HepG2 (cell line): ENCODE data around the gene CSNK1G1. TPM values are rescaled to one million over a fixed set of nuclear protein-coding genes. Genes with fewer than 3 reads are reported as not detected.

Experiments used
- ATAC-seq: fragments of 200-7000 bp; cut with Tn5 transposase; 3 replicates; pipeline ENCODE4 v1.9.1; 2020; ENCODE audit warnings: mild to moderate bottlenecking, moderate library complexity
- BruUV-seq: library from RNA; stranded (reverse); fragments of 400-500 nt; replicated peaks from 2 replicates; lab custom pipeline; 2021; lab: Mats Ljungman, UMichigan
- CTCF ChIA-PET: fragments of 300-600 bp; formaldehyde crosslinking; extraction: SDS; loops from one replicate; lab custom pipeline; 2021; ENCODE audit warnings: low total read pairs, inconsistent platforms, low intra/inter-chr PET ratio; lab: Yijun Ruan, JAX
- POLR2A ChIA-PET: fragments of 350-600 bp; sonication (Branson Sonifier 250); formaldehyde crosslinking; loops from one replicate; lab custom pipeline; 2020; ENCODE audit warnings: antibody characterized with exemption, inconsistent platforms; lab: Yijun Ruan, JAX
- DNase-seq: peaks from one replicate; pipeline ENCODE4 v3.0.0-alpha.2; 2015; ENCODE audit warnings: low spot score
- FAIRE-seq: peaks from 3 replicates; lab custom pipeline; 2011; peaks lifted over from hg19 to GRCh38; lab: Jason Lieb, UNC
- H2AFZ ChIP-seq: one replicate; pipeline ENCODE4 v1.6.1; 2011; ENCODE audit warnings: low read length, inconsistent platforms
- H3K27ac ChIP-seq: fragments of 300-600 bp; 3 replicates; pipeline ENCODE4 v1.8.0; 2011; ENCODE audit warnings: mixed run types, mild to moderate bottlenecking, mixed read lengths, low read length, inconsistent platforms; ENCODE audit not compliant: insufficient read depth; ENCODE audit errors: extremely low read length
- H3K27me3 ChIP-seq, 2 experiments: fragments of 200-600 bp in 1 of 2; 2 replicates in 1 of 2; 3 replicates in 1 of 2; pipeline versions ENCODE4 v1.6.0 to v1.8.0; 2011; ENCODE audit warnings: low read length in 2 of 2, mild to moderate bottlenecking in 2 of 2, moderate library complexity in 2 of 2, inconsistent platforms in 1 of 2; ENCODE audit not compliant: insufficient read depth in 2 of 2, control insufficient read depth in 1 of 2
- H3K36me3 ChIP-seq, 2 experiments: fragments of 200-600 bp in 1 of 2; replicated peaks in 1 of 2; 2 replicates in 1 of 2; 3 replicates in 1 of 2; pipeline versions ENCODE4 v1.5.1 to v1.8.0; 2011; ENCODE audit warnings: low read length in 2 of 2, inconsistent platforms in 1 of 2; ENCODE audit not compliant: insufficient read depth in 2 of 2, control insufficient read depth in 1 of 2
- H3K4me1 ChIP-seq: 2 replicates; pipeline ENCODE4 v1.5.1; 2012; ENCODE audit warnings: low read length, inconsistent platforms; ENCODE audit not compliant: insufficient read depth
- H3K4me2 ChIP-seq: 2 replicates; pipeline ENCODE4 v1.6.0; 2011; ENCODE audit warnings: low read depth, low read length, inconsistent platforms
- H3K4me3 ChIP-seq, 3 experiments: fragments of 200-600 bp in 1 of 3; sonication (generic), shearing (Covaris generic) in 1 of 3; replicated peaks in 1 of 3; 2 replicates each; pipeline ENCODE4 v1.5.1; 2011 to 2016; ENCODE audit warnings: low read length in 3 of 3, inconsistent platforms in 2 of 3, low read depth in 2 of 3, mild to moderate bottlenecking in 2 of 3, control low read depth in 1 of 3, mixed read lengths in 1 of 3; ENCODE audit not compliant: insufficient read depth in 1 of 3
- H3K79me2 ChIP-seq: one replicate; pipeline ENCODE4 v1.6.1; 2011; ENCODE audit warnings: low read length, inconsistent platforms; ENCODE audit not compliant: insufficient read depth
- H3K9ac ChIP-seq: 2 replicates; pipeline ENCODE4 v1.6.0; 2011; ENCODE audit warnings: mild to moderate bottlenecking, low read depth, low read length, inconsistent platforms; ENCODE audit not compliant: insufficient read depth
- H3K9me3 ChIP-seq: 2 replicates; pipeline ENCODE4 v1.5.1; 2012; ENCODE audit warnings: mild to moderate bottlenecking, low read length
- H4K20me1 ChIP-seq: 2 replicates; pipeline ENCODE4 v1.6.0; 2011; ENCODE audit warnings: inconsistent platforms, mild to moderate bottlenecking, low read length, moderate library complexity; ENCODE audit not compliant: insufficient read depth
- CC2D1A ChIP-seq: sonication (generic); formaldehyde crosslinking; IDR thresholded peaks from 2 replicates; pipeline ENCODE4 v1.8.1; 2023; ENCODE audit warnings: mild to moderate bottlenecking, missing genetic modification reagents
- GATA4 ChIP-seq: sonication (generic); IDR thresholded peaks from 2 replicates; pipeline ENCODE4 v1.6.1; 2016; ENCODE audit warnings: antibody characterized with exemption, low read depth, borderline replicate concordance
- HOXA5 ChIP-seq: sonication (generic); formaldehyde crosslinking; IDR thresholded peaks from 2 replicates; pipeline ENCODE4 v1.4.0; 2020; ENCODE audit warnings: missing genetic modification reagents
- KLF9 ChIP-seq: IDR thresholded peaks from 2 replicates; pipeline ENCODE4 v1.6.1; 2016; ENCODE audit warnings: low read depth
- NONO ChIP-seq, 2 experiments: fragments of 450-650 bp in 1 of 2; sonication (generic) in 1 of 2; formaldehyde crosslinking in 1 of 2; IDR thresholded peaks in 1 of 2; conservative IDR thresholded peaks in 1 of 2; 2 replicates each; pipeline versions ENCODE4 v1.6.1 to v1.8.0; 2017 to 2022; ENCODE audit warnings: mild to moderate bottlenecking in 1 of 2, missing genetic modification reagents in 1 of 2, moderate library complexity in 1 of 2
- SMAD1 ChIP-seq: sonication (generic); formaldehyde crosslinking; IDR thresholded peaks from 2 replicates; pipeline ENCODE4 v1.4.0; 2020; ENCODE audit warnings: missing genetic modification reagents, low read depth, mild to moderate bottlenecking, borderline replicate concordance
- ZBTB1 ChIP-seq: sonication (generic); formaldehyde crosslinking; IDR thresholded peaks from 2 replicates; pipeline ENCODE4 v1.4.0; 2020; ENCODE audit warnings: missing genetic modification reagents, borderline replicate concordance
- ZBTB42 ChIP-seq: sonication (generic); formaldehyde crosslinking; IDR thresholded peaks from 2 replicates; pipeline ENCODE4 v1.5.0; 2020; ENCODE audit warnings: mild to moderate bottlenecking, missing genetic modification reagents
- ZNF484 ChIP-seq: sonication (generic); formaldehyde crosslinking; IDR thresholded peaks from 2 replicates; pipeline ENCODE4 v1.5.1; 2020; ENCODE audit warnings: mild to moderate bottlenecking, low read depth, missing genetic modification reagents, borderline replicate concordance
- ZNF570 ChIP-seq: sonication (generic); formaldehyde crosslinking; IDR thresholded peaks from 2 replicates; pipeline ENCODE4 v1.4.0; 2020; ENCODE audit warnings: mild to moderate bottlenecking, missing genetic modification reagents, borderline replicate concordance
- ZNF589 ChIP-seq: sonication (generic); formaldehyde crosslinking; conservative IDR thresholded peaks from 2 replicates; pipeline ENCODE4 v1.8.0; 2022; ENCODE audit warnings: mild to moderate bottlenecking, moderate library complexity, missing genetic modification reagents
- ZNF724P ChIP-seq: sonication (generic); formaldehyde crosslinking; IDR thresholded peaks from 2 replicates; pipeline ENCODE4 v1.8.0; 2022; ENCODE audit warnings: missing genetic modification reagents, borderline replicate concordance
- ZNF883 ChIP-seq: sonication (generic); formaldehyde crosslinking; IDR thresholded peaks from 2 replicates; pipeline ENCODE4 v1.5.1; 2020; ENCODE audit warnings: mild to moderate bottlenecking, missing genetic modification reagents; ENCODE audit errors: not compliant biosample characterization
- WGBS: methylation state at CpG from one replicate; pipeline ENCODE4 v1.1.6; 2017; ENCODE audit warnings: low lambda C conversion rate; 5-methylcytosine and 5-hydroxymethylcytosine counted together
- in situ Hi-C: cut with HindIII; loops from 2 replicates; pipeline ENCODE4 v1.10.0; 2017; ENCODE audit warnings: low pct_unique_long_range_greater_than_20kb; ENCODE audit not compliant: extremely low pct_ligation_motif_present
- intact Hi-C: fragments of 100-400 bp; cut with micrococcal nuclease; formaldehyde crosslinking; loops from one replicate; pipeline ENCODE4 v1.10.0; 2022; ENCODE audit not compliant: unreplicated experiment
- polyA plus RNA-seq, 8 experiments: library from polyadenylated mRNA; depleted of rRNA in 3 of 8; stranded (reverse) in 7 of 8; unstranded in 1 of 8; fragments of >200 nt; fragmentation: Illumina TruSeq in 4 of 8; extraction: Trizol in 4 of 8; gene quantifications; 2 replicates each; pipeline versions ENCODE4 v1.2.1 to v1.2.3, GENCODE V29; 2011 to 2016; ENCODE audit warnings: low read depth in 4 of 8, missing spikeins in 1 of 8, mixed read lengths in 1 of 8; ENCODE audit not compliant: insufficient read depth in 1 of 8
- total RNA-seq, 5 experiments: library from RNA; depleted of rRNA; stranded (reverse); fragments of >200 nt; fragmentation: Illumina TruSeq; extraction: Trizol; gene quantifications; 2 replicates each; pipeline ENCODE4 v1.2.3, GENCODE V29; 2016; ENCODE audit warnings: low read depth in 1 of 5
- TF ChIP-seq, protein P1 (sequence below): IDR thresholded peaks from 2 replicates; pipeline ENCODE4 v1.6.1; 2016; ENCODE audit warnings: low read depth, control low read depth
- TF ChIP-seq, protein P2 (sequence below): IDR thresholded peaks from 2 replicates; pipeline ENCODE4 v1.6.1; 2018; ENCODE audit warnings: missing genetic modification reagents, mild to moderate bottlenecking, missing compliant biosample characterization
- TF ChIP-seq, protein P3 (sequence below): sonication (generic); formaldehyde crosslinking; IDR thresholded peaks from 2 replicates; pipeline ENCODE4 v1.8.1; 2023; ENCODE audit warnings: mild to moderate bottlenecking, missing genetic modification reagents
- TF ChIP-seq, protein P4 (sequence below): sonication (generic); formaldehyde crosslinking; IDR thresholded peaks from 2 replicates; pipeline ENCODE4 v1.4.0; 2020; ENCODE audit warnings: mild to moderate bottlenecking, low read depth, missing genetic modification reagents

CSNK1G1 gene
- total and polyA plus RNA-seq, 2 of the 13 experiments (the other 11 are each of a cell fraction or from before 2014, with no cell fraction given), result 8.5 to 12.6 TPM

DNA sequence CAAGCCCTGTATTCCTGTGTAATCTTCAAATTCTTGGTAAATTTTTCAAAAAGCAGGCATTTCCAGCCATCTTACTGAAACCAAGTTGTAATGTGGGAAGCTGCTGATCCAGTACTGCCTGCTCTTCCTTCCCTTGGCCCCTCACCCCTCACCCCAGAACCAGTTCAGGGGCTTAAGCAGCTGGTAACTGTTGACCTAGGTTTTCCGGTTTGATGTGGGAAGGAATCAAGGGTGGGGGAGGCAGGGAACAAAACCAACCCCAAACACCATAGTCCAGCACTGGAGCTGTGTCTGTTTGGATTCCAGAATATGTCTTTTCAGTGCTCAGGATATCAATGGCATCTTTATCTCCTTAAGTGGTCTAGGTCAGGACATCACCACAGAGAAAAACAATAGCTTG is 233.5 kb downstream of the CSNK1G1 start (continued):
- TF ChIP-seq ZNF589 (CRISPR knock-in tag) (no peak), KLF9 (CRISPR knock-in tag) (no peak), ZNF883 (CRISPR knock-in tag) (no peak), HOXA5 (CRISPR knock-in tag) (no peak), SMAD1 (CRISPR knock-in tag) (no peak), ZNF724P (CRISPR knock-in tag) (no peak), GATA4 (no peak)
- TF ChIP-seq, protein P1, sequence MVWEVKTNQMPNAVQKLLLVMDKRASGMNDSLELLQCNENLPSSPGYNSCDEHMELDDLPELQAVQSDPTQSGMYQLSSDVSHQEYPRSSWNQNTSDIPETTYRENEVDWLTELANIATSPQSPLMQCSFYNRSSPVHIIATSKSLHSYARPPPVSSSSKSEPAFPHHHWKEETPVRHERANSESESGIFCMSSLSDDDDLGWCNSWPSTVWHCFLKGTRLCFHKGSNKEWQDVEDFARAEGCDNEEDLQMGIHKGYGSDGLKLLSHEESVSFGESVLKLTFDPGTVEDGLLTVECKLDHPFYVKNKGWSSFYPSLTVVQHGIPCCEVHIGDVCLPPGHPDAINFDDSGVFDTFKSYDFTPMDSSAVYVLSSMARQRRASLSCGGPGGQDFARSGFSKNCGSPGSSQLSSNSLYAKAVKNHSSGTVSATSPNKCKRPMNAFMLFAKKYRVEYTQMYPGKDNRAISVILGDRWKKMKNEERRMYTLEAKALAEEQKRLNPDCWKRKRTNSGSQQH, result no peak

DNA sequence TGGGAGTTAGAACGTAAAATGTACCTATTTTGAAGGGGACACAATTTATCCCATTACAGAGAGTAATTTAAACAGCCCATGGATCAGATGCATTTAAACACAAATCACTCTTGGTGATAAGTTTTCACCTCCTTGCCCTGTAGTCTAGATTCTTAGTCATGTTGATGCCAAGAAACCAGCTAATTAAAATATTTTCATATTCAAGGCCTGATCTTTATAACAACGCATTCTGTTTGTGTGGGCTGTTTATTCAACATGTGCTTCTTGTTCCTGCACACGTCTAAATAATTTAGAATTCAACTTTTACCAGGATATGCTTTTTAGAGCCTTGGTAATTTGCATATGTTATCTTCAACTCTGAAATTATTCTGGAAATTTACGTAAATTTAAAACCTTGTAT is 234.4 kb downstream of the CSNK1G1 start:
- Histone ChIP-seq H3K27ac (no peak overlapping the region), H3K4me2 (no peak overlapping the region), H3K4me1 (no peaks in the 10 kb centered on the region), H3K9ac (no peak overlapping the region), H3K4me3 (no peak overlapping the region), H3K9me3 (no peaks in the 10 kb centered on the region), H3K36me3 (peaks cover 24 to 83% of the 10 kb centered on the region in 2 experiments), H3K79me2 (peaks cover 3% of the 10 kb centered on the region), H4K20me1 (no peaks in the 10 kb centered on the region), H2AFZ (no peak overlapping the region), H3K27me3 (no peaks in the 10 kb centered on the region)
- ChIA-PET POLR2A (no interaction called here), CTCF (no interaction called here)
- DNase-seq (no peak), ATAC-seq (no peak), FAIRE-seq (no peak)
- WGBS, result 94% methylated on average over 4 of the region's 4 CpGs
- BruUV-seq, result no TSS peak
- intact Hi-C loops (no loop called here), in situ Hi-C loops (no loop called here)
- TF ChIP-seq ZNF484 (CRISPR knock-in tag) (no peak), NONO (IDR thresholded peaks at IDR 0.05) (no peak), NONO (CRISPR knock-in tag; conservative IDR thresholded peaks at IDR 0.05) (no peak), CC2D1A (CRISPR knock-in tag) (no peak), ZNF570 (CRISPR knock-in tag) (no peak), ZBTB1 (CRISPR knock-in tag) (no peak), ZBTB42 (CRISPR knock-in tag) (no peak)
- TF ChIP-seq, protein P2, sequence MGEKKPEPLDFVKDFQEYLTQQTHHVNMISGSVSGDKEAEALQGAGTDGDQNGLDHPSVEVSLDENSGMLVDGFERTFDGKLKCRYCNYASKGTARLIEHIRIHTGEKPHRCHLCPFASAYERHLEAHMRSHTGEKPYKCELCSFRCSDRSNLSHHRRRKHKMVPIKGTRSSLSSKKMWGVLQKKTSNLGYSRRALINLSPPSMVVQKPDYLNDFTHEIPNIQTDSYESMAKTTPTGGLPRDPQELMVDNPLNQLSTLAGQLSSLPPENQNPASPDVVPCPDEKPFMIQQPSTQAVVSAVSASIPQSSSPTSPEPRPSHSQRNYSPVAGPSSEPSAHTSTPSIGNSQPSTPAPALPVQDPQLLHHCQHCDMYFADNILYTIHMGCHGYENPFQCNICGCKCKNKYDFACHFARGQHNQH (CRISPR knock-in tag), result no peak
- TF ChIP-seq, protein P3, sequence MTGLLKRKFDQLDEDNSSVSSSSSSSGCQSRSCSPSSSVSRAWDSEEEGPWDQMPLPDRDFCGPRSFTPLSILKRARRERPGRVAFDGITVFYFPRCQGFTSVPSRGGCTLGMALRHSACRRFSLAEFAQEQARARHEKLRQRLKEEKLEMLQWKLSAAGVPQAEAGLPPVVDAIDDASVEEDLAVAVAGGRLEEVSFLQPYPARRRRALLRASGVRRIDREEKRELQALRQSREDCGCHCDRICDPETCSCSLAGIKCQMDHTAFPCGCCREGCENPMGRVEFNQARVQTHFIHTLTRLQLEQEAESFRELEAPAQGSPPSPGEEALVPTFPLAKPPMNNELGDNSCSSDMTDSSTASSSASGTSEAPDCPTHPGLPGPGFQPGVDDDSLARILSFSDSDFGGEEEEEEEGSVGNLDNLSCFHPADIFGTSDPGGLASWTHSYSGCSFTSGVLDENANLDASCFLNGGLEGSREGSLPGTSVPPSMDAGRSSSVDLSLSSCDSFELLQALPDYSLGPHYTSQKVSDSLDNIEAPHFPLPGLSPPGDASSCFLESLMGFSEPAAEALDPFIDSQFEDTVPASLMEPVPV (CRISPR knock-in tag), result no peak
- TF ChIP-seq, protein P4, sequence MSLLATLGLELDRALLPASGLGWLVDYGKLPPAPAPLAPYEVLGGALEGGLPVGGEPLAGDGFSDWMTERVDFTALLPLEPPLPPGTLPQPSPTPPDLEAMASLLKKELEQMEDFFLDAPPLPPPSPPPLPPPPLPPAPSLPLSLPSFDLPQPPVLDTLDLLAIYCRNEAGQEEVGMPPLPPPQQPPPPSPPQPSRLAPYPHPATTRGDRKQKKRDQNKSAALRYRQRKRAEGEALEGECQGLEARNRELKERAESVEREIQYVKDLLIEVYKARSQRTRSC (CRISPR knock-in tag), result no peak
